ENCODE data around the gene COX17.
A peak's percentile ranks its signal among the peaks of the same experiment; 100 is the strongest.

The COX17 gene

DNA sequence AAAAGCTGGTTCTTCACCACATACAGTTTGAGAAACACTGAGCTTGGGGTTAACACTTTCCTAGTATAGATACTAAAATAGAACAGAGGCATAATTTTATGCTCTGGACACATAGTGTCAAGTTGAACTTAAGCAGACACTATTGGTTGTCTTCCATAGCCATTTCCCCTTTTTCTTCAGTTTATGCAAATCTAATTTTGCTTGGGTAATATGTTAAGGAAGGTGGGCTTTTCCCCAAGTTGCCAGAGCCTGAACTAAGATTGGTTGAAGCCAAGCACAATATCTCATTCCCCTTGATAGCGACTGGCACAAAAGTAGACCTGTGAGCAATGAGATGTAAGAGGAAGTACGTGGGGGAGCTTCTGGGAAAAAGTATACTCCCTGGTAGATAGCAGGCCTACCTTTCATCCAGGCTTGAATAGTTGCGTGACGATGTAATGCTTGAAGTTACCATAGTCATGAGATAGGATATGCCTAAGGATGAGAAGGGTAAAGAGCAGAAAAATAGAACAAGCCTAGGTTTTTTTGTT lies 12.3 kb downstream of the COX17 start:
- DNase-seq, result no peak
- Histone ChIP-seq H3K4me3 (ENCODE audit: insufficient read depth in 1 of 2, low read depth in 1 of 2, low read length in 2 of 2) (no peak overlapping the region), H3K4me2 (ENCODE audit: low read length, poor library complexity, severe bottlenecking) (no peak overlapping the region), H3K23ac (ENCODE audit: low read length in 2 of 2) (no peak overlapping the region), H3K79me1 (replicated peaks; ENCODE audit: low read length, poor library complexity, severe bottlenecking) (peaks cover under 1% of the 10 kb centered on the region), H3K27me3 (ENCODE audit: control insufficient read depth in 1 of 2, insufficient read depth in 1 of 2, low read length in 2 of 2) (no peaks in the 10 kb centered on the region), H2BK15ac (ENCODE audit: low read depth, poor library complexity, severe bottlenecking) (no peak overlapping the region), H3K14ac (ENCODE audit: low read length in 2 of 2) (no peak overlapping the region), H3K9me3 (ENCODE audit: control insufficient read depth, low read length) (no peaks in the 10 kb centered on the region), H2BK120ac (ENCODE audit: low read depth, low read length) (no peak overlapping the region), H3K9ac (ENCODE audit: low read length) (peak overlapping the region; percentile 75), H4K91ac (ENCODE audit: low read length) (no peak overlapping the region), H4K8ac (ENCODE audit: low read length) (no peak overlapping the region), H3K27ac (ENCODE audit: low read length, poor library complexity, severe bottlenecking) (no peak overlapping the region), H2AFZ (ENCODE audit: low read depth, low read length) (no peak overlapping the region), H2BK12ac (ENCODE audit: low read length in 2 of 2) (no peak overlapping the region), H2BK5ac (ENCODE audit: low read depth, low read length, poor library complexity, severe bottlenecking) (no peak overlapping the region), H3K4me1 (ENCODE audit: control insufficient read depth, insufficient read depth, low read depth, low read length) (no peaks in the 10 kb centered on the region), H3K18ac (ENCODE audit: low read depth in 1 of 2, low read length in 2 of 2) (no peak overlapping the region), H2AK5ac (ENCODE audit: low read length, severe bottlenecking) (no peak overlapping the region), H3K4ac (ENCODE audit: low read depth in 1 of 2, low read length in 2 of 2) (no peak overlapping the region), H3K36me3 (ENCODE audit: control insufficient read depth in 1 of 2, insufficient read depth in 2 of 2, low read depth in 1 of 2, low read length in 2 of 2) (peaks cover 2 to 21% of the 10 kb centered on the region in 2 experiments)
- WGBS, result 92% methylated on average over 4 of the region's 4 CpGs

DNA sequence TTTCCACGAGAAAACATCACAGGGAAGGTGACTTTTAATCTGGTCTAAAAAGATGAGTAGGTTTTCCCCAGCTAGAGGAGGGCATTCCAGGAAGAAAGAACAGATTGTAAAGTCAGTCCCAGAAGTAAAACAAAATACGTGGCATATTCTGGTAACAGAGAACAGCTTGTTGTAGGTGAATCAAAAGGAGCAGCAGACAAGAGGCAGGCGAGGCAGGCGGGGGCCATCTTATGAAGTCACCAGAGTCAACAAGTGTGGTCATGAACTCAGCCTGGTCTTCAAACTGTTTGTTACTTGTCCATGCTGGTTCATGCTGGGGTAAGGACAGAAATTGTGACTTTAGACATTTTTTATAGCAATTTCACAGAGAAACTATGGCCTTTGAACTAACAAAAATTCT lies 12.8 kb downstream of the COX17 start:
- H2BK15ac ChIP-seq (ENCODE audit: low read depth, poor library complexity, severe bottlenecking), result no peak overlapping the region
- H2BK12ac ChIP-seq (ENCODE audit: low read length in 2 of 2), result no peak overlapping the region
- no peak overlapping the region for H3K4ac ChIP-seq (ENCODE audit: low read depth in 1 of 2, low read length in 2 of 2)
- H2AK5ac ChIP-seq (ENCODE audit: low read length, severe bottlenecking), result no peak overlapping the region
- no peak overlapping the region for H3K4me3 ChIP-seq (ENCODE audit: insufficient read depth in 1 of 2, low read depth in 1 of 2, low read length in 2 of 2)
- H4K8ac ChIP-seq (ENCODE audit: low read length), result no peak overlapping the region
- DNase-seq, result no peak
- H3K79me1 ChIP-seq (replicated peaks; ENCODE audit: low read length, poor library complexity, severe bottlenecking), result no peaks in the 10 kb centered on the region
- H3K27ac ChIP-seq (ENCODE audit: low read length, poor library complexity, severe bottlenecking), result no peak overlapping the region
- H3K18ac ChIP-seq (ENCODE audit: low read depth in 1 of 2, low read length in 2 of 2), result no peak overlapping the region
- H3K9ac ChIP-seq (ENCODE audit: low read length), result peak overlapping the region; percentile 75
- H3K23ac ChIP-seq (ENCODE audit: low read length in 2 of 2), result no peak overlapping the region
- H2AFZ ChIP-seq (ENCODE audit: low read depth, low read length), result no peak overlapping the region
- no peaks in the 10 kb centered on the region for H3K27me3 ChIP-seq (ENCODE audit: control insufficient read depth in 1 of 2, insufficient read depth in 1 of 2, low read length in 2 of 2)
- H2BK120ac ChIP-seq (ENCODE audit: low read depth, low read length), result no peak overlapping the region
- no peak overlapping the region for H3K14ac ChIP-seq (ENCODE audit: low read length in 2 of 2)
- 91% methylated on average over 4 of the region's 4 CpGs for WGBS
- H4K91ac ChIP-seq (ENCODE audit: low read length), result no peak overlapping the region
- H3K4me1 ChIP-seq (ENCODE audit: control insufficient read depth, insufficient read depth, low read depth, low read length), result no peaks in the 10 kb centered on the region
- H3K9me3 ChIP-seq (ENCODE audit: control insufficient read depth, low read length), result no peaks in the 10 kb centered on the region
- no peak overlapping the region for H2BK5ac ChIP-seq (ENCODE audit: low read depth, low read length, poor library complexity, severe bottlenecking)
- H3K4me2 ChIP-seq (ENCODE audit: low read length, poor library complexity, severe bottlenecking), result no peak overlapping the region
- H3K36me3 ChIP-seq (ENCODE audit: control insufficient read depth in 1 of 2, insufficient read depth in 2 of 2, low read depth in 1 of 2, low read length in 2 of 2), result peaks cover 4 to 21% of the 10 kb centered on the region in 2 experiments

DNA sequence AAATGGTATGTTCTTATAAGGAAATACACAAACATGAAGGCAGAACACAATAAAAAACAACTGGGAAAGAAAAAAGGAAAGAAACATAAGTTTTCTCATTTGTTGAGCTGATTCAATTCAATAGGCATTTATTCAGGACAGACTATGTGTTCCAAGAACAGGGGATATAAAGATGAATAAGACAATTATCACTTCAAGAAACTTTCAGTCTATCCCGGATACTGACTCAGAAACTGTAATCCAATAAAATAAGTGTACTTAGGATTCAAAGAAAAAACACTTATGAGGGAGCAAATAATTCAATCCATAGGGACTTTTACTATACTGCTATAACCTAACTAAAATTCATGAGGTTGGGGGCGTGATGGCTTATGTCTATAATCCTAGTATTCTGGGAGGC lies 13.3 kb downstream of the COX17 start:
- H3K23ac ChIP-seq (ENCODE audit: low read length in 2 of 2), result no peak overlapping the region
- H3K79me1 ChIP-seq (replicated peaks; ENCODE audit: low read length, poor library complexity, severe bottlenecking), result no peaks in the 10 kb centered on the region
- peaks cover 4 to 16% of the 10 kb centered on the region in 2 experiments for H3K36me3 ChIP-seq (ENCODE audit: control insufficient read depth in 1 of 2, insufficient read depth in 2 of 2, low read depth in 1 of 2, low read length in 2 of 2)
- no peak overlapping the region for H2BK5ac ChIP-seq (ENCODE audit: low read depth, low read length, poor library complexity, severe bottlenecking)
- H3K4me2 ChIP-seq (ENCODE audit: low read length, poor library complexity, severe bottlenecking), result no peak overlapping the region
- H3K18ac ChIP-seq (ENCODE audit: low read depth in 1 of 2, low read length in 2 of 2), result no peak overlapping the region
- H3K14ac ChIP-seq (ENCODE audit: low read length in 2 of 2), result no peak overlapping the region
- H3K4me3 ChIP-seq (ENCODE audit: insufficient read depth in 1 of 2, low read depth in 1 of 2, low read length in 2 of 2), result no peak overlapping the region
- H2BK120ac ChIP-seq (ENCODE audit: low read depth, low read length), result no peak overlapping the region
- no peak overlapping the region for H2BK15ac ChIP-seq (ENCODE audit: low read depth, poor library complexity, severe bottlenecking)
- no peaks in the 10 kb centered on the region for H3K4me1 ChIP-seq (ENCODE audit: control insufficient read depth, insufficient read depth, low read depth, low read length)
- H4K91ac ChIP-seq (ENCODE audit: low read length), result no peak overlapping the region
- peak overlapping the region; percentile 75 for H3K9ac ChIP-seq (ENCODE audit: low read length)
- no peak overlapping the region for H3K4ac ChIP-seq (ENCODE audit: low read depth in 1 of 2, low read length in 2 of 2)
- DNase-seq, result no peak
- no peak overlapping the region for H3K27ac ChIP-seq (ENCODE audit: low read length, poor library complexity, severe bottlenecking)
- H2AK5ac ChIP-seq (ENCODE audit: low read length, severe bottlenecking), result no peak overlapping the region
- H2BK12ac ChIP-seq (ENCODE audit: low read length in 2 of 2), result no peak overlapping the region
- WGBS, result no CpG with 5 or more reads among the region's 2 CpGs
- H3K27me3 ChIP-seq (ENCODE audit: control insufficient read depth in 1 of 2, insufficient read depth in 1 of 2, low read length in 2 of 2), result no peaks in the 10 kb centered on the region
- H3K9me3 ChIP-seq (ENCODE audit: control insufficient read depth, low read length), result no peaks in the 10 kb centered on the region
- H4K8ac ChIP-seq (ENCODE audit: low read length), result no peak overlapping the region
- H2AFZ ChIP-seq (ENCODE audit: low read depth, low read length), result no peak overlapping the region

DNA sequence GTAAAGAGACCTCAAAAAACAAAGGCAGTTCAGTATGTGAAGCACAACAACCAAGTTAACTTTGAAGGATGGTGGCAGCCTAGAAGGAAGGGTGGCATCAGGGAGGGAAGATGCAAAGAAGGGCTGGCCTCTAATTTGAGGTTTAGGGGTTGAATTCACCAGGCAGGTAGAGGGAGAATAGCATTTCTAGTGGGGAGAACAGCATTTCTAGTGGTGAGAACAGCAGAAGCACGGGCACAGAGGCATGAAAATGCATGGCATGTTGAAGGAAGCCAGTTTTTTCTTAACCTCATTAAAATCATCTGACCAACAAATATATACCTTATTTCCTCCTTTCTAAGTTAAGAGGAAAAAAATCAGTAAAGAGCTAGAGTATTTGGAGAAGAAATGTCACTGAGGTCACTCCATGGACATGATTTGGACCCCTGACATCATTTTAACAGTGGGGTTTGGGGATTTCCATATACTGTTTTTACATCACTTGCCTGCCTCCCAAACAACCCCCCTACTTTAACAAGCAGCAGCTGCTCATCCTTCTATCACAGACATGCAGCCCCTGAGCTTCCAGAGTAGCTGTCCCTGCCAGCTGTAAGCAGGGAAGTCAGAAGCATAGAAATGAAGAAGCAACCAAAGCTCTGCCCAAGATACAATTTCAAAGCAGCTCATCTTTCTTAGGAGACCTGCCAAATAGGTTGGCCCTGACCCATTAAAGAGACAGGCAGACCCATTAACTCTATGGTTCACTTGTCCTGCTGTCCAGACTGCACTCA lies 14.4 kb downstream of the COX17 start:
- Histone ChIP-seq H3K4me1 (ENCODE audit: control insufficient read depth, insufficient read depth, low read depth, low read length) (no peaks in the 10 kb centered on the region), H4K91ac (ENCODE audit: low read length) (no peak overlapping the region), H3K23ac (ENCODE audit: low read length in 2 of 2) (no peak overlapping the region), H3K79me1 (replicated peaks; ENCODE audit: low read length, poor library complexity, severe bottlenecking) (no peaks in the 10 kb centered on the region), H3K14ac (ENCODE audit: low read length in 2 of 2) (no peak overlapping the region), H4K8ac (ENCODE audit: low read length) (no peak overlapping the region), H2BK5ac (ENCODE audit: low read depth, low read length, poor library complexity, severe bottlenecking) (no peak overlapping the region), H3K18ac (ENCODE audit: low read depth in 1 of 2, low read length in 2 of 2) (no peak overlapping the region), H2BK120ac (ENCODE audit: low read depth, low read length) (no peak overlapping the region), H3K9me3 (ENCODE audit: control insufficient read depth, low read length) (no peaks in the 10 kb centered on the region), H3K4ac (ENCODE audit: low read depth in 1 of 2, low read length in 2 of 2) (no peak overlapping the region), H3K27ac (ENCODE audit: low read length, poor library complexity, severe bottlenecking) (no peak overlapping the region), H2AK5ac (ENCODE audit: low read length, severe bottlenecking) (peak overlapping the region; percentile 19), H3K4me3 (ENCODE audit: insufficient read depth in 1 of 2, low read depth in 1 of 2, low read length in 2 of 2) (no peak overlapping the region), H2BK12ac (ENCODE audit: low read length in 2 of 2) (no peak overlapping the region), H3K4me2 (ENCODE audit: low read length, poor library complexity, severe bottlenecking) (no peak overlapping the region), H2BK15ac (ENCODE audit: low read depth, poor library complexity, severe bottlenecking) (no peak overlapping the region), H3K27me3 (ENCODE audit: control insufficient read depth in 1 of 2, insufficient read depth in 1 of 2, low read length in 2 of 2) (no peaks in the 10 kb centered on the region), H3K9ac (ENCODE audit: low read length) (peak overlapping the region; percentile 75), H2AFZ (ENCODE audit: low read depth, low read length) (no peak overlapping the region), H3K36me3 (ENCODE audit: control insufficient read depth in 1 of 2, insufficient read depth in 2 of 2, low read depth in 1 of 2, low read length in 2 of 2) (peaks cover 4 to 9% of the 10 kb centered on the region in 2 experiments)
- WGBS, result no CpG with 5 or more reads among the region's 1 CpG
- no peak for DNase-seq

Data from mesenchymal stem cell (in vitro differentiated cells and primary cell).